H1 (cell line): Measurements from ENCODE around the gene PRR7. TPM values are rescaled to one million over a fixed set of nuclear protein-coding genes. Genes with fewer than 3 reads are reported as not detected.

Experiments used
- CTCF ChIA-PET: fragments of 300-600 bp; sonication (Branson Sonifier 250); formaldehyde crosslinking; loops from one replicate; lab custom pipeline; 2021; ENCODE audit not compliant: partially characterized antibody; lab: Charles Lee
- POLR2A ChIA-PET: fragments of 300-600 bp; sonication (Branson Sonifier 250); formaldehyde crosslinking; loops from one replicate; lab custom pipeline; 2021; ENCODE audit warnings: inconsistent platforms; ENCODE audit not compliant: partially characterized antibody; lab: Charles Lee
- DNase-seq, 2 experiments: peaks; one replicate each; pipeline versions ENCODE4 v3.0.0 to v3.0.0-alpha.2; 2010 to 2022; ENCODE audit warnings: low spot score in 2 of 2, low read depth in 1 of 2, mixed read lengths in 1 of 2
- FAIRE-seq: peaks from 2 replicates; lab custom pipeline; 2011; peaks lifted over from hg19 to GRCh38; lab: Jason Lieb, UNC
- H2AFZ ChIP-seq: 2 replicates; pipeline ENCODE4 v1.8.1; 2012; ENCODE audit warnings: low read length, inconsistent platforms
- H2AK5ac ChIP-seq: 2 replicates; pipeline ENCODE4 v1.6.1; 2013; ENCODE audit warnings: low read depth, low read length
- H2BK120ac ChIP-seq: replicated peaks from 2 replicates; pipeline ENCODE3; 2013; ENCODE audit warnings: low read depth, low read length, inconsistent platforms
- H2BK12ac ChIP-seq: 2 replicates; pipeline ENCODE4 v1.6.1; 2013; ENCODE audit warnings: low read depth, low read length
- H2BK15ac ChIP-seq: 2 replicates; pipeline ENCODE4 v1.6.1; 2013; ENCODE audit warnings: low read length
- H2BK20ac ChIP-seq: 2 replicates; pipeline ENCODE4 v1.6.1; 2013; ENCODE audit warnings: low read length
- H2BK5ac ChIP-seq: 2 replicates; pipeline ENCODE4 v1.6.1; 2013; ENCODE audit warnings: low read depth, low read length
- H3K14ac ChIP-seq: 2 replicates; pipeline ENCODE4 v1.6.1; 2013; ENCODE audit warnings: inconsistent platforms; ENCODE audit not compliant: insufficient read length
- H3K18ac ChIP-seq: 2 replicates; pipeline ENCODE4 v1.6.1; 2013; ENCODE audit warnings: low read length; ENCODE audit errors: extremely low read depth
- H3K23ac ChIP-seq: 2 replicates; pipeline ENCODE4 v1.6.1; 2013; ENCODE audit warnings: inconsistent platforms; ENCODE audit not compliant: insufficient read length
- H3K23me2 ChIP-seq: 2 replicates; pipeline ENCODE4 v1.6.1; 2013; ENCODE audit warnings: low read depth, low read length
- H3K27ac ChIP-seq: 2 replicates; pipeline ENCODE4 v1.6.1; 2011; ENCODE audit warnings: low read depth, low read length, inconsistent platforms
- H3K27me3 ChIP-seq, 4 experiments: replicated peaks in 1 of 4; 1 replicate in 1 of 4; 2 replicates in 3 of 4; pipeline versions ENCODE4 v1.6.1 to v1.8.1; 2011 to 2013; ENCODE audit warnings: low read length in 3 of 4, mild to moderate bottlenecking in 3 of 4, inconsistent platforms in 2 of 4, mixed read lengths in 2 of 4, moderate library complexity in 1 of 4; ENCODE audit not compliant: control insufficient read depth in 3 of 4, insufficient read depth in 3 of 4; ENCODE audit errors: extremely low read depth in 1 of 4
- H3K36me3 ChIP-seq, 4 experiments: 2 replicates each; pipeline versions ENCODE4 v1.6.1 to v1.8.1; 2011 to 2013; ENCODE audit warnings: mild to moderate bottlenecking in 4 of 4, low read length in 3 of 4, moderate library complexity in 2 of 4, control low read depth in 1 of 4, inconsistent platforms in 1 of 4; ENCODE audit not compliant: insufficient read depth in 4 of 4, control insufficient read depth in 2 of 4
- H3K4ac ChIP-seq: replicated peaks from 2 replicates; pipeline ENCODE3; 2013; ENCODE audit warnings: low read length, low read depth, mixed read lengths, inconsistent platforms; ENCODE audit not compliant: insufficient read length
- H3K4me1 ChIP-seq, 4 experiments: replicated peaks in 1 of 4; 1 replicate in 1 of 4; 2 replicates in 3 of 4; pipeline versions ENCODE4 v1.6.1 to v1.8.1; 2011 to 2013; ENCODE audit warnings: low read length in 3 of 4, inconsistent platforms in 2 of 4, mixed read lengths in 1 of 4; ENCODE audit not compliant: insufficient read depth in 4 of 4, control insufficient read depth in 3 of 4
- H3K4me2 ChIP-seq, 2 experiments: 2 replicates each; pipeline versions ENCODE4 v1.6.1 to v1.8.1; 2011 to 2013; ENCODE audit warnings: low read depth in 2 of 2, low read length in 2 of 2, control low read depth in 1 of 2, inconsistent platforms in 1 of 2, mild to moderate bottlenecking in 1 of 2; ENCODE audit not compliant: insufficient read depth in 1 of 2
- H3K4me3 ChIP-seq, 4 experiments: fragments of 200-600, 300-600 bp in 1 of 4; sonication (generic), shearing (Covaris generic), sonication (Bioruptor Twin) in 1 of 4; 2 replicates each; pipeline versions ENCODE4 v1.5.1 to v1.8.1; 2011 to 2016; ENCODE audit warnings: low read length in 4 of 4, low read depth in 3 of 4, control low read depth in 2 of 4, inconsistent platforms in 2 of 4, mild to moderate bottlenecking in 2 of 4, mixed read lengths in 1 of 4, moderate library complexity in 1 of 4; ENCODE audit not compliant: insufficient read depth in 2 of 4; ENCODE audit errors: extremely low read depth in 1 of 4
- H3K56ac ChIP-seq: replicated peaks from 2 replicates; pipeline ENCODE3; 2013; ENCODE audit warnings: low read depth, mild to moderate bottlenecking, mixed read lengths, low read length, inconsistent platforms; ENCODE audit not compliant: insufficient read length
- H3K79me1 ChIP-seq: 2 replicates; pipeline ENCODE4 v1.6.1; 2013; ENCODE audit warnings: low read depth, low read length, control low read depth
- H3K79me2 ChIP-seq, 2 experiments: 2 replicates each; pipeline versions ENCODE4 v1.6.1 to v1.8.1; 2012 to 2013; ENCODE audit warnings: low read length in 2 of 2, mild to moderate bottlenecking in 2 of 2, inconsistent platforms in 1 of 2; ENCODE audit not compliant: insufficient read depth in 2 of 2, control insufficient read depth in 1 of 2
- H3K9ac ChIP-seq, 4 experiments: replicated peaks in 1 of 4; 1 replicate in 1 of 4; 2 replicates in 3 of 4; pipeline versions ENCODE4 v1.6.1 to v1.8.1; 2011 to 2013; ENCODE audit warnings: low read depth in 3 of 4, low read length in 3 of 4, control low read depth in 2 of 4, mild to moderate bottlenecking in 2 of 4, moderate library complexity in 2 of 4, inconsistent platforms in 1 of 4; ENCODE audit errors: extremely low read depth in 1 of 4
- H3K9me3 ChIP-seq, 2 experiments: 2 replicates each; pipeline versions ENCODE4 v1.6.1 to v1.8.1; 2012 to 2013; ENCODE audit warnings: mild to moderate bottlenecking in 2 of 2, moderate library complexity in 2 of 2, control low read depth in 1 of 2, inconsistent platforms in 1 of 2, low read depth in 1 of 2, low read length in 1 of 2, mixed read lengths in 1 of 2; ENCODE audit not compliant: insufficient read depth in 2 of 2
- H4K20me1 ChIP-seq, 2 experiments: replicated peaks in 1 of 2; 2 replicates each; pipeline versions ENCODE3 to v1.8.1; 2011 to 2013; ENCODE audit warnings: inconsistent platforms in 2 of 2, low read length in 2 of 2, mild to moderate bottlenecking in 1 of 2; ENCODE audit not compliant: insufficient read depth in 2 of 2, control insufficient read depth in 1 of 2
- H4K5ac ChIP-seq: 2 replicates; pipeline ENCODE4 v1.6.1; 2013; ENCODE audit warnings: low read length, low read depth, mixed read lengths, inconsistent platforms; ENCODE audit not compliant: insufficient read length
- H4K8ac ChIP-seq: 2 replicates; pipeline ENCODE4 v1.8.0; 2013; ENCODE audit warnings: mild to moderate bottlenecking, moderate library complexity, low read length, inconsistent platforms; ENCODE audit not compliant: insufficient read depth; ENCODE audit errors: extremely low read depth
- H4K91ac ChIP-seq: replicated peaks from 2 replicates; pipeline ENCODE3; 2013; ENCODE audit warnings: low read length, mixed read lengths, inconsistent platforms; ENCODE audit not compliant: insufficient read length
- CEBPB ChIP-seq: IDR thresholded peaks from 2 replicates; pipeline ENCODE4 v1.6.1; 2012; ENCODE audit warnings: low read depth, low read length
- CTCF ChIP-seq, 3 experiments: IDR thresholded peaks; 1 replicate in 2 of 3; 2 replicates in 1 of 3; pipeline versions ENCODE4 v1.5.1 to v1.6.1; 2011; ENCODE audit warnings: low read length in 3 of 3, mild to moderate bottlenecking in 3 of 3, inconsistent platforms in 2 of 3, low read depth in 1 of 3, moderate library complexity in 1 of 3; ENCODE audit not compliant: insufficient read depth in 1 of 3; ENCODE audit errors: control extremely low read depth in 1 of 3
- E2F6 ChIP-seq: IDR thresholded peaks from 2 replicates; pipeline ENCODE4 v1.6.1; 2012; ENCODE audit warnings: inconsistent platforms
- HDAC2 ChIP-seq, 2 experiments: fragments of 300-600 bp in 1 of 2; sonication (generic) in 1 of 2; IDR thresholded peaks; 2 replicates each; pipeline ENCODE4 v1.6.1; 2011 to 2012; ENCODE audit warnings: low read depth in 2 of 2, low read length in 2 of 2, mild to moderate bottlenecking in 2 of 2, moderate library complexity in 2 of 2, borderline replicate concordance in 1 of 2, inconsistent platforms in 1 of 2
- KDM1A ChIP-seq: fragments of 200-600, 300-600 bp; sonication (generic); IDR thresholded peaks from 2 replicates; pipeline ENCODE4 v1.7.1; 2016; ENCODE audit warnings: mild to moderate bottlenecking, low read length, borderline replicate concordance
- MAFK ChIP-seq: IDR thresholded peaks from 2 replicates; pipeline ENCODE4 v1.6.1; 2012; ENCODE audit warnings: low read depth, mild to moderate bottlenecking, improper control_type of control experiment, low read length
- RBBP5 ChIP-seq: IDR thresholded peaks from 2 replicates; pipeline ENCODE4 v1.7.1; 2012; ENCODE audit warnings: low read depth, mild to moderate bottlenecking, inconsistent platforms, low read length, moderate library complexity, borderline replicate concordance
- SP1 ChIP-seq: IDR thresholded peaks from 2 replicates; pipeline ENCODE4 v1.6.1; 2011; ENCODE audit warnings: low read depth, low read length
- ZNF274 ChIP-seq: IDR thresholded peaks from 2 replicates; pipeline ENCODE4 v1.7.0; 2012; ENCODE audit warnings: low read length, borderline replicate concordance; ENCODE audit errors: extremely low read depth
- WGBS, 2 experiments: shearing (Covaris generic) in 1 of 2; methylation state at CpG; one replicate each; pipeline versions ENCODE4 v1.1.6 to v1.1.7; 2013 to 2015; ENCODE audit warnings: low lambda C conversion rate in 2 of 2, mixed read lengths in 2 of 2, inconsistent platforms in 1 of 2, low coverage in 1 of 2, missing lambda C conversion rate in 1 of 2; ENCODE audit not compliant: insufficient replicate concordance in 2 of 2, insufficient coverage in 1 of 2, insufficient read length in 1 of 2; ENCODE audit errors: extremely low coverage in 1 of 2, missing lambda C conversion rate in 1 of 2; 5-methylcytosine and 5-hydroxymethylcytosine counted together
- polyA plus RNA-seq, 7 experiments: library from polyadenylated mRNA; depleted of rRNA in 3 of 7; stranded (reverse) in 5 of 7; unstranded in 2 of 7; fragments of >200 nt in 5 of 7; fragments of 200-250 nt in 2 of 7; gene quantifications; 1 replicate in 5 of 7; 2 replicates in 1 of 7; 4 replicates in 1 of 7; pipeline versions ENCODE4 v1.2.1 to v1.2.3, GENCODE V29; 2011 to 2013; ENCODE audit warnings: missing spikeins in 2 of 7, mixed read lengths in 2 of 7
- total RNA-seq: library from RNA; stranded (reverse); fragmentation: NEBNext Ultra II Directional; extraction: Animal tissue kit (Norgen Biotek cat#: 25700); gene quantifications from 2 replicates; pipeline ENCODE4 v1.2.1, GENCODE V29; 2021

Gene PRR7
- total and polyA plus RNA-seq, 2 of the 8 experiments (the other 6 are each of a cell fraction or from before 2014, with no cell fraction given), result 8.0 to 11.8 TPM

- Histone ChIP-seq H3K14ac (no peak overlapping the region), H4K91ac (no peak overlapping the region), H3K56ac (no peak overlapping the region), H2AK5ac (no peak overlapping the region), H4K5ac (no peak overlapping the region), H3K36me3 (peaks cover 22 to 61% (median 50%) of the 10 kb centered on the region in 4 experiments), H2BK120ac (no peak overlapping the region), H4K20me1 (peaks cover 27 to 41% of the 10 kb centered on the region in 2 experiments), H3K9ac (no peak overlapping the region), H3K79me1 (peaks cover 3% of the 10 kb centered on the region; the same call in 1 of the 2 replicates), H3K27ac (no peak overlapping the region), H3K18ac (no peak overlapping the region)
- POLR2A ChIA-PET, result interaction anchor here (65.5 to 67.5 kb wide), 2 partner anchors 10 to 21 kb away, joined by 3349 read pairs; partner anchors contain the start of genes DBN1, DOK3, PDLIM7 and PRR7
- FAIRE-seq, result no peak
- TF ChIP-seq CEBPB, result no peak
- no peak for TF ChIP-seq SP1
- no peak for TF ChIP-seq CTCF (IDR thresholded peaks at IDR 0.05; ENCODE audit: control extremely low read depth in 1 of 3, insufficient read depth in 1 of 3, low read depth in 1 of 3, low read length in 3 of 3)
- TF ChIP-seq E2F6, result no peak
- TF ChIP-seq HDAC2 (IDR thresholded peaks at IDR 0.05; ENCODE audit: borderline replicate concordance in 1 of 2, low read depth in 2 of 2, low read length in 2 of 2), result no peak
- TF ChIP-seq KDM1A, result no peak
- TF ChIP-seq ZNF274, result no peak
- TF ChIP-seq MAFK, result no peak
- no peak for TF ChIP-seq RBBP5
- TF ChIP-seq, all 59 proteins: peak for 0
- CTCF ChIA-PET, result interaction anchor here (3.3 to 23.6 kb wide), 3 partner anchors 13 to 70 kb away, joined by 17 to 430 read pairs (median 64); partner anchors contain the start of genes DBN1 and SLC34A1
- Histone ChIP-seq H3K4me1 (peaks cover 0 to 13% (median 5%) of the 10 kb centered on the region in 4 experiments; a peak in 6 of 7 replicates), H2BK5ac (no peak overlapping the region), H2BK15ac (no peak overlapping the region), H2AFZ (no peak overlapping the region), H3K9me3 (no peaks in the 10 kb centered on the region), H3K27me3 (no peaks in the 10 kb centered on the region), H3K79me2 (peaks cover 0 to 4% of the 10 kb centered on the region in 2 experiments; a peak in 2 of 4 replicates), H3K23me2 (peaks cover 12% of the 10 kb centered on the region; the same call in 1 of the 2 replicates), H4K8ac (no peak overlapping the region), H3K4me2 (no peak overlapping the region), H2BK12ac (no peak overlapping the region), H2BK20ac (no peak overlapping the region), H3K4ac (no peak overlapping the region), H3K23ac (no peak overlapping the region), H3K4me3 (no peak overlapping the region)
- WGBS, 2 experiments, result 93% methylated on average over 14 of the region's 14 CpGs; no CpG with 5 or more reads in 1 of the 2 experiments
- DNase-seq, result peak in 1 of 2 experiments; percentile 54
Observed at GRCh38 chr5:177458912-177459350, 12.3 kb downstream of the PRR7 start.
